MM.1S (cell line): ENCODE data around the gene POT1.

Source experiments
- DNase-seq: peaks from one replicate; pipeline ENCODE4 v3.0.0-alpha.2; 2015
- H2AFZ ChIP-seq: fragments of 300-600 bp; sonication (generic); 2 replicates; pipeline ENCODE4 v1.6.0; 2016; ENCODE audit warnings: antibody characterized with exemption, low read length
- H3F3A ChIP-seq: fragments of 300-600 bp; sonication (generic); 2 replicates; pipeline ENCODE4 v1.6.1; 2016; ENCODE audit warnings: mild to moderate bottlenecking, antibody characterized with exemption, low read length, moderate library complexity, mixed read lengths; ENCODE audit not compliant: insufficient read depth
- H3K27ac ChIP-seq: fragments of 300-600 bp; sonication (generic); 2 replicates; pipeline ENCODE4 v1.5.1; 2016; ENCODE audit warnings: mild to moderate bottlenecking, low read length
- H3K27me3 ChIP-seq: fragments of 300-600 bp; sonication (generic); replicated peaks from 2 replicates; pipeline ENCODE4 v1.6.0; 2016; ENCODE audit warnings: low read length; ENCODE audit not compliant: insufficient read depth
- H3K36me3 ChIP-seq: fragments of 300-600 bp; sonication (generic); replicated peaks from 2 replicates; pipeline ENCODE4 v1.6.1; 2016; ENCODE audit warnings: mild to moderate bottlenecking, low read length, mixed read lengths; ENCODE audit not compliant: insufficient read depth
- H3K4me1 ChIP-seq: fragments of 300-600 bp; sonication (generic); 2 replicates; pipeline ENCODE4 v1.6.1; 2016; ENCODE audit warnings: low read length, mixed read lengths
- H3K4me2 ChIP-seq: fragments of 300-600 bp; sonication (generic); 2 replicates; pipeline ENCODE4 v1.6.0; 2016; ENCODE audit warnings: low read depth, low read length
- H3K4me3 ChIP-seq: fragments of 300-600 bp; sonication (generic); 2 replicates; pipeline ENCODE4 v1.5.1; 2016; ENCODE audit warnings: low read length, mixed read lengths
- H3K79me2 ChIP-seq: fragments of 300-600 bp; sonication (generic); 2 replicates; pipeline ENCODE4 v1.6.1; 2016; ENCODE audit warnings: mixed run types, low read length, mixed read lengths
- H3K9ac ChIP-seq: fragments of 300-600 bp; sonication (generic); 2 replicates; pipeline ENCODE4 v1.6.1; 2016; ENCODE audit warnings: low read length, mixed read lengths
- H3K9me2 ChIP-seq: fragments of 300-600 bp; sonication (generic); replicated peaks from 2 replicates; pipeline ENCODE4 v1.6.1; 2016; ENCODE audit warnings: mild to moderate bottlenecking, low read length, mixed read lengths; ENCODE audit not compliant: insufficient read depth
- H3K9me3 ChIP-seq: fragments of 300-600 bp; sonication (generic); replicated peaks from 2 replicates; pipeline ENCODE4 v1.6.1; 2016; ENCODE audit warnings: mild to moderate bottlenecking, low read length, mixed read lengths; ENCODE audit not compliant: insufficient read depth
- H4K20me1 ChIP-seq: fragments of 300-600 bp; sonication (generic); 2 replicates; pipeline ENCODE4 v1.6.1; 2016; ENCODE audit warnings: mild to moderate bottlenecking, low read length, moderate library complexity, mixed read lengths; ENCODE audit not compliant: insufficient read depth
- EZH2 ChIP-seq: fragments of 300-600 bp; sonication (generic); optimal IDR thresholded peaks from 2 replicates; pipeline ENCODE3; 2017; ENCODE audit warnings: low read depth, mild to moderate bottlenecking, antibody characterized with exemption, low read length, mixed read lengths
- EZH2phosphoT487 ChIP-seq: fragments of 300-600 bp; sonication (generic); IDR thresholded peaks from 2 replicates; pipeline ENCODE4 v1.6.1; 2018; ENCODE audit warnings: antibody characterized with exemption, low read length
- TF ChIP-seq, protein P1 (sequence below): fragments of 300-600 bp; sonication (generic); IDR thresholded peaks from 2 replicates; pipeline ENCODE4 v1.5.1; 2016; ENCODE audit warnings: antibody characterized with exemption, low read length, mixed read lengths

The POT1 gene

GRCh38 chr7:124792696-124793095 is 136.9 kb downstream of the POT1 start:
- no peaks in the 10 kb centered on the region for H3K9me3 ChIP-seq
- no peaks in the 10 kb centered on the region for H3K36me3 ChIP-seq
- no peaks in the 10 kb centered on the region for H3F3A ChIP-seq
- no peak overlapping the region for H2AFZ ChIP-seq
- no peak for TF ChIP-seq EZH2
- TF ChIP-seq, protein P1, sequence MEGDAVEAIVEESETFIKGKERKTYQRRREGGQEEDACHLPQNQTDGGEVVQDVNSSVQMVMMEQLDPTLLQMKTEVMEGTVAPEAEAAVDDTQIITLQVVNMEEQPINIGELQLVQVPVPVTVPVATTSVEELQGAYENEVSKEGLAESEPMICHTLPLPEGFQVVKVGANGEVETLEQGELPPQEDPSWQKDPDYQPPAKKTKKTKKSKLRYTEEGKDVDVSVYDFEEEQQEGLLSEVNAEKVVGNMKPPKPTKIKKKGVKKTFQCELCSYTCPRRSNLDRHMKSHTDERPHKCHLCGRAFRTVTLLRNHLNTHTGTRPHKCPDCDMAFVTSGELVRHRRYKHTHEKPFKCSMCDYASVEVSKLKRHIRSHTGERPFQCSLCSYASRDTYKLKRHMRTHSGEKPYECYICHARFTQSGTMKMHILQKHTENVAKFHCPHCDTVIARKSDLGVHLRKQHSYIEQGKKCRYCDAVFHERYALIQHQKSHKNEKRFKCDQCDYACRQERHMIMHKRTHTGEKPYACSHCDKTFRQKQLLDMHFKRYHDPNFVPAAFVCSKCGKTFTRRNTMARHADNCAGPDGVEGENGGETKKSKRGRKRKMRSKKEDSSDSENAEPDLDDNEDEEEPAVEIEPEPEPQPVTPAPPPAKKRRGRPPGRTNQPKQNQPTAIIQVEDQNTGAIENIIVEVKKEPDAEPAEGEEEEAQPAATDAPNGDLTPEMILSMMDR: no peak
- no peak for TF ChIP-seq EZH2phosphoT487
- no peaks in the 10 kb centered on the region for H4K20me1 ChIP-seq
- DNase-seq: no peak
- H3K27ac ChIP-seq: no peak overlapping the region
- H3K79me2 ChIP-seq: no peaks in the 10 kb centered on the region
- H3K4me3 ChIP-seq: no peak overlapping the region
- H3K27me3 ChIP-seq: no peaks in the 10 kb centered on the region
- H3K4me2 ChIP-seq: no peak overlapping the region
- no peaks in the 10 kb centered on the region for H3K9me2 ChIP-seq
- H3K4me1 ChIP-seq: no peaks in the 10 kb centered on the region
- H3K9ac ChIP-seq: no peak overlapping the region

GRCh38 chr7:124792002-124792401 is 137.6 kb downstream of the POT1 start:
- TF ChIP-seq EZH2phosphoT487 (no peak), EZH2 (no peak)
- TF ChIP-seq, protein P1: no peak
- no peaks in the 10 kb centered on the region for H4K20me1 ChIP-seq
- H3K27ac ChIP-seq: no peak overlapping the region
- no peaks in the 10 kb centered on the region for H3F3A ChIP-seq
- H3K79me2 ChIP-seq: no peaks in the 10 kb centered on the region
- DNase-seq: no peak
- H3K4me3 ChIP-seq: no peak overlapping the region
- H3K27me3 ChIP-seq: no peaks in the 10 kb centered on the region
- no peak overlapping the region for H3K4me2 ChIP-seq
- H3K9me3 ChIP-seq: no peaks in the 10 kb centered on the region
- H3K9ac ChIP-seq: no peak overlapping the region
- no peaks in the 10 kb centered on the region for H3K36me3 ChIP-seq
- no peak overlapping the region for H2AFZ ChIP-seq
- H3K4me1 ChIP-seq: no peaks in the 10 kb centered on the region
- H3K9me2 ChIP-seq: no peaks in the 10 kb centered on the region

DNA sequence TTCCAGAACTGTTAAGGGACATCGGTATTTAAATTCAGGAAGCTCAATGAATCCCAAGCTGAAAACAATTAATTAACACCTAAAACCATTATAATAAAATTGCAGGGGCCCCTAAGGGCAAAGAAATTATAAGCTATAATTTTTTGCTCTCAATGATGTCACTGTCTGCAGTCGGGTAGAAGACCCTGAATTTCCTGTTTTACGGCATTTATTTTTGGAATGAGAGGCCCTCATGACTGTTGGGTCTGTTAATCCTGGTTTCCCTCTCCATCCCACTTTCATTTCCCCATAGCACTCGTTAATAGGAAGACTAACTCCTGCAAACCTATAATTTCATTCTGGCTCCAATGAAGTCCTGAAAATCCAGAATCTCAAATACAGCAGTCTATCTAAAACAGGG is 138.2 kb downstream of the POT1 start:
- no peaks in the 10 kb centered on the region for H3K9me2 ChIP-seq
- no peaks in the 10 kb centered on the region for H3K9me3 ChIP-seq
- H3K79me2 ChIP-seq: no peaks in the 10 kb centered on the region
- H3K27ac ChIP-seq: no peak overlapping the region
- DNase-seq: no peak
- TF ChIP-seq EZH2phosphoT487 (no peak), EZH2 (no peak)
- TF ChIP-seq, protein P1: no peak
- H3F3A ChIP-seq: no peaks in the 10 kb centered on the region
- no peak overlapping the region for H3K9ac ChIP-seq
- H3K4me1 ChIP-seq: no peaks in the 10 kb centered on the region
- no peaks in the 10 kb centered on the region for H3K27me3 ChIP-seq
- no peaks in the 10 kb centered on the region for H4K20me1 ChIP-seq
- no peaks in the 10 kb centered on the region for H3K36me3 ChIP-seq
- H3K4me3 ChIP-seq: no peak overlapping the region
- H2AFZ ChIP-seq: no peak overlapping the region
- no peak overlapping the region for H3K4me2 ChIP-seq
